H1 (cell line): ENCODE results near the gene OAT. TPM values are rescaled to one million over a fixed set of nuclear protein-coding genes. Genes with fewer than 3 reads are reported as not detected.
A peak's percentile ranks its signal among the peaks of the same experiment; 100 is the strongest.

Experiments
- CTCF ChIA-PET: fragments of 300-600 bp; sonication (Branson Sonifier 250); formaldehyde crosslinking; loops from one replicate; lab custom pipeline; 2021; ENCODE audit not compliant: partially characterized antibody; lab: Charles Lee
- POLR2A ChIA-PET: fragments of 300-600 bp; sonication (Branson Sonifier 250); formaldehyde crosslinking; loops from one replicate; lab custom pipeline; 2021; ENCODE audit warnings: inconsistent platforms; ENCODE audit not compliant: partially characterized antibody; lab: Charles Lee
- DNase-seq, 2 experiments: peaks; one replicate each; pipeline versions ENCODE4 v3.0.0 to v3.0.0-alpha.2; 2010 to 2022; ENCODE audit warnings: low spot score in 2 of 2, low read depth in 1 of 2, mixed read lengths in 1 of 2
- FAIRE-seq: peaks from 2 replicates; lab custom pipeline; 2011; peaks lifted over from hg19 to GRCh38; lab: Jason Lieb, UNC
- H2AFZ ChIP-seq: 2 replicates; pipeline ENCODE4 v1.8.1; 2012; ENCODE audit warnings: low read length, inconsistent platforms
- H2AK5ac ChIP-seq: 2 replicates; pipeline ENCODE4 v1.6.1; 2013; ENCODE audit warnings: low read depth, low read length
- H2BK120ac ChIP-seq: replicated peaks from 2 replicates; pipeline ENCODE3; 2013; ENCODE audit warnings: low read depth, low read length, inconsistent platforms
- H2BK12ac ChIP-seq: 2 replicates; pipeline ENCODE4 v1.6.1; 2013; ENCODE audit warnings: low read depth, low read length
- H2BK15ac ChIP-seq: 2 replicates; pipeline ENCODE4 v1.6.1; 2013; ENCODE audit warnings: low read length
- H2BK20ac ChIP-seq: 2 replicates; pipeline ENCODE4 v1.6.1; 2013; ENCODE audit warnings: low read length
- H2BK5ac ChIP-seq: 2 replicates; pipeline ENCODE4 v1.6.1; 2013; ENCODE audit warnings: low read depth, low read length
- H3K14ac ChIP-seq: 2 replicates; pipeline ENCODE4 v1.6.1; 2013; ENCODE audit warnings: inconsistent platforms; ENCODE audit not compliant: insufficient read length
- H3K18ac ChIP-seq: 2 replicates; pipeline ENCODE4 v1.6.1; 2013; ENCODE audit warnings: low read length; ENCODE audit errors: extremely low read depth
- H3K23ac ChIP-seq: 2 replicates; pipeline ENCODE4 v1.6.1; 2013; ENCODE audit warnings: inconsistent platforms; ENCODE audit not compliant: insufficient read length
- H3K23me2 ChIP-seq: 2 replicates; pipeline ENCODE4 v1.6.1; 2013; ENCODE audit warnings: low read depth, low read length
- H3K27ac ChIP-seq: 2 replicates; pipeline ENCODE4 v1.6.1; 2011; ENCODE audit warnings: low read depth, low read length, inconsistent platforms
- H3K27me3 ChIP-seq, 4 experiments: replicated peaks in 1 of 4; 1 replicate in 1 of 4; 2 replicates in 3 of 4; pipeline versions ENCODE4 v1.6.1 to v1.8.1; 2011 to 2013; ENCODE audit warnings: low read length in 3 of 4, mild to moderate bottlenecking in 3 of 4, inconsistent platforms in 2 of 4, mixed read lengths in 2 of 4, moderate library complexity in 1 of 4; ENCODE audit not compliant: control insufficient read depth in 3 of 4, insufficient read depth in 3 of 4; ENCODE audit errors: extremely low read depth in 1 of 4
- H3K36me3 ChIP-seq, 4 experiments: 2 replicates each; pipeline versions ENCODE4 v1.6.1 to v1.8.1; 2011 to 2013; ENCODE audit warnings: mild to moderate bottlenecking in 4 of 4, low read length in 3 of 4, moderate library complexity in 2 of 4, control low read depth in 1 of 4, inconsistent platforms in 1 of 4; ENCODE audit not compliant: insufficient read depth in 4 of 4, control insufficient read depth in 2 of 4
- H3K4ac ChIP-seq: replicated peaks from 2 replicates; pipeline ENCODE3; 2013; ENCODE audit warnings: low read length, low read depth, mixed read lengths, inconsistent platforms; ENCODE audit not compliant: insufficient read length
- H3K4me1 ChIP-seq, 4 experiments: replicated peaks in 1 of 4; 1 replicate in 1 of 4; 2 replicates in 3 of 4; pipeline versions ENCODE4 v1.6.1 to v1.8.1; 2011 to 2013; ENCODE audit warnings: low read length in 3 of 4, inconsistent platforms in 2 of 4, mixed read lengths in 1 of 4; ENCODE audit not compliant: insufficient read depth in 4 of 4, control insufficient read depth in 3 of 4
- H3K4me2 ChIP-seq, 2 experiments: 2 replicates each; pipeline versions ENCODE4 v1.6.1 to v1.8.1; 2011 to 2013; ENCODE audit warnings: low read depth in 2 of 2, low read length in 2 of 2, control low read depth in 1 of 2, inconsistent platforms in 1 of 2, mild to moderate bottlenecking in 1 of 2; ENCODE audit not compliant: insufficient read depth in 1 of 2
- H3K4me3 ChIP-seq, 4 experiments: fragments of 200-600, 300-600 bp in 1 of 4; sonication (generic), shearing (Covaris generic), sonication (Bioruptor Twin) in 1 of 4; 2 replicates each; pipeline versions ENCODE4 v1.5.1 to v1.8.1; 2011 to 2016; ENCODE audit warnings: low read length in 4 of 4, low read depth in 3 of 4, control low read depth in 2 of 4, inconsistent platforms in 2 of 4, mild to moderate bottlenecking in 2 of 4, mixed read lengths in 1 of 4, moderate library complexity in 1 of 4; ENCODE audit not compliant: insufficient read depth in 2 of 4; ENCODE audit errors: extremely low read depth in 1 of 4
- H3K56ac ChIP-seq: replicated peaks from 2 replicates; pipeline ENCODE3; 2013; ENCODE audit warnings: low read depth, mild to moderate bottlenecking, mixed read lengths, low read length, inconsistent platforms; ENCODE audit not compliant: insufficient read length
- H3K79me1 ChIP-seq: 2 replicates; pipeline ENCODE4 v1.6.1; 2013; ENCODE audit warnings: low read depth, low read length, control low read depth
- H3K79me2 ChIP-seq, 2 experiments: 2 replicates each; pipeline versions ENCODE4 v1.6.1 to v1.8.1; 2012 to 2013; ENCODE audit warnings: low read length in 2 of 2, mild to moderate bottlenecking in 2 of 2, inconsistent platforms in 1 of 2; ENCODE audit not compliant: insufficient read depth in 2 of 2, control insufficient read depth in 1 of 2
- H3K9ac ChIP-seq, 4 experiments: replicated peaks in 1 of 4; 1 replicate in 1 of 4; 2 replicates in 3 of 4; pipeline versions ENCODE4 v1.6.1 to v1.8.1; 2011 to 2013; ENCODE audit warnings: low read depth in 3 of 4, low read length in 3 of 4, control low read depth in 2 of 4, mild to moderate bottlenecking in 2 of 4, moderate library complexity in 2 of 4, inconsistent platforms in 1 of 4; ENCODE audit errors: extremely low read depth in 1 of 4
- H3K9me3 ChIP-seq, 2 experiments: 2 replicates each; pipeline versions ENCODE4 v1.6.1 to v1.8.1; 2012 to 2013; ENCODE audit warnings: mild to moderate bottlenecking in 2 of 2, moderate library complexity in 2 of 2, control low read depth in 1 of 2, inconsistent platforms in 1 of 2, low read depth in 1 of 2, low read length in 1 of 2, mixed read lengths in 1 of 2; ENCODE audit not compliant: insufficient read depth in 2 of 2
- H4K20me1 ChIP-seq, 2 experiments: replicated peaks in 1 of 2; 2 replicates each; pipeline versions ENCODE3 to v1.8.1; 2011 to 2013; ENCODE audit warnings: inconsistent platforms in 2 of 2, low read length in 2 of 2, mild to moderate bottlenecking in 1 of 2; ENCODE audit not compliant: insufficient read depth in 2 of 2, control insufficient read depth in 1 of 2
- H4K5ac ChIP-seq: 2 replicates; pipeline ENCODE4 v1.6.1; 2013; ENCODE audit warnings: low read length, low read depth, mixed read lengths, inconsistent platforms; ENCODE audit not compliant: insufficient read length
- H4K8ac ChIP-seq: 2 replicates; pipeline ENCODE4 v1.8.0; 2013; ENCODE audit warnings: mild to moderate bottlenecking, moderate library complexity, low read length, inconsistent platforms; ENCODE audit not compliant: insufficient read depth; ENCODE audit errors: extremely low read depth
- H4K91ac ChIP-seq: replicated peaks from 2 replicates; pipeline ENCODE3; 2013; ENCODE audit warnings: low read length, mixed read lengths, inconsistent platforms; ENCODE audit not compliant: insufficient read length
- KDM1A ChIP-seq: fragments of 200-600, 300-600 bp; sonication (generic); IDR thresholded peaks from 2 replicates; pipeline ENCODE4 v1.7.1; 2016; ENCODE audit warnings: mild to moderate bottlenecking, low read length, borderline replicate concordance
- KDM5A ChIP-seq: fragments of 200-600 bp; IDR thresholded peaks from 2 replicates; pipeline ENCODE4 v1.7.1; 2012; ENCODE audit warnings: mild to moderate bottlenecking, low read length, inconsistent platforms, mixed read lengths
- POLR2AphosphoS5 ChIP-seq: IDR thresholded peaks from 2 replicates; pipeline ENCODE4 v1.6.1; 2011; ENCODE audit warnings: low read depth, low read length
- RBBP5 ChIP-seq: IDR thresholded peaks from 2 replicates; pipeline ENCODE4 v1.7.1; 2012; ENCODE audit warnings: low read depth, mild to moderate bottlenecking, inconsistent platforms, low read length, moderate library complexity, borderline replicate concordance
- RXRA ChIP-seq: IDR thresholded peaks from 2 replicates; pipeline ENCODE4 v1.6.1; 2011; ENCODE audit warnings: low read depth, mild to moderate bottlenecking, low read length, moderate library complexity; ENCODE audit not compliant: insufficient read depth
- SP4 ChIP-seq: IDR thresholded peaks from 2 replicates; pipeline ENCODE4 v1.6.1; 2012; ENCODE audit warnings: low read length, inconsistent platforms
- TAF7 ChIP-seq: optimal IDR thresholded peaks from 2 replicates; pipeline ENCODE3; 2011; ENCODE audit warnings: low read depth, mild to moderate bottlenecking, inconsistent platforms, low read length, moderate library complexity, borderline replicate concordance
- USF2 ChIP-seq: IDR thresholded peaks from 2 replicates; pipeline ENCODE4 v1.6.1; 2011; ENCODE audit warnings: low read length, improper control_type of control experiment
- WGBS, 2 experiments: shearing (Covaris generic) in 1 of 2; methylation state at CpG; one replicate each; pipeline versions ENCODE4 v1.1.6 to v1.1.7; 2013 to 2015; ENCODE audit warnings: low lambda C conversion rate in 2 of 2, mixed read lengths in 2 of 2, inconsistent platforms in 1 of 2, low coverage in 1 of 2, missing lambda C conversion rate in 1 of 2; ENCODE audit not compliant: insufficient replicate concordance in 2 of 2, insufficient coverage in 1 of 2, insufficient read length in 1 of 2; ENCODE audit errors: extremely low coverage in 1 of 2, missing lambda C conversion rate in 1 of 2; 5-methylcytosine and 5-hydroxymethylcytosine counted together
- polyA plus RNA-seq, 7 experiments: library from polyadenylated mRNA; depleted of rRNA in 3 of 7; stranded (reverse) in 5 of 7; unstranded in 2 of 7; fragments of >200 nt in 5 of 7; fragments of 200-250 nt in 2 of 7; gene quantifications; 1 replicate in 5 of 7; 2 replicates in 1 of 7; 4 replicates in 1 of 7; pipeline versions ENCODE4 v1.2.1 to v1.2.3, GENCODE V29; 2011 to 2013; ENCODE audit warnings: missing spikeins in 2 of 7, mixed read lengths in 2 of 7
- total RNA-seq: library from RNA; stranded (reverse); fragmentation: NEBNext Ultra II Directional; extraction: Animal tissue kit (Norgen Biotek cat#: 25700); gene quantifications from 2 replicates; pipeline ENCODE4 v1.2.1, GENCODE V29; 2021

Gene OAT
- total and polyA plus RNA-seq, 2 of the 8 experiments (the other 6 are each of a cell fraction or from before 2014, with no cell fraction given): 67.8 to 121 TPM

GRCh38 chr10:124385627-124386185 is 33.0 kb downstream of the OAT start:
- TF ChIP-seq RXRA (no peak), SP4 (no peak), POLR2AphosphoS5 (no peak), KDM5A (no peak), USF2 (no peak), RBBP5 (no peak), KDM1A (no peak), TAF7 (no peak)
- Histone ChIP-seq H3K9me3 (no peaks in the 10 kb centered on the region), H4K20me1 (no peaks in the 10 kb centered on the region), H3K4ac (no peak overlapping the region), H3K4me2 (no peak overlapping the region), H3K18ac (no peak overlapping the region), H2BK5ac (no peak overlapping the region), H3K23me2 (peaks cover 2% of the 10 kb centered on the region; the same call in 1 of the 2 replicates), H3K27ac (no peak overlapping the region), H3K36me3 (no peaks in the 10 kb centered on the region), H2AK5ac (no peak overlapping the region), H3K14ac (no peak overlapping the region), H3K4me1 (peaks cover 0 to 8% (median 4%) of the 10 kb centered on the region in 4 experiments; a peak in 4 of 7 replicates), H4K5ac (no peak overlapping the region), H2BK15ac (no peak overlapping the region), H3K56ac (no peak overlapping the region), H2BK120ac (no peak overlapping the region), H3K4me3 (no peak overlapping the region), H2BK12ac (no peak overlapping the region), H2AFZ (0 out of 2 replicates have a peak overlapping the region, but pooled peaks have one; percentile 29), H3K79me1 (no peaks in the 10 kb centered on the region), H4K8ac (no peak overlapping the region), H2BK20ac (no peak overlapping the region), H3K27me3 (peaks cover 0 to 6% (median 5%) of the 10 kb centered on the region in 4 experiments; a peak in 5 of 7 replicates), H3K23ac (no peak overlapping the region), H3K79me2 (no peaks in the 10 kb centered on the region), H3K9ac (no peak overlapping the region), H4K91ac (no peak overlapping the region)
- 85% methylated on average over 12 of the region's 12 CpGs; no CpG with 5 or more reads in 1 of the 2 experiments for WGBS, 2 experiments
- CTCF ChIA-PET: interaction anchor here (0.6 to 1.7 kb wide), 10 partner anchors 78 to 391 kb away, joined by 3 to 8 read pairs (median 4); no protein-coding TSS in a partner anchor
- POLR2A ChIA-PET: interaction anchor here (0.8 to 1.5 kb wide), 2 partner anchors 12 to 33 kb away, joined by 3 to 4 read pairs; partner anchors contain the start of gene OAT
- no peak for DNase-seq
- FAIRE-seq: no peak
